DMS153 treated with DMSO at 0.1 percent for 48 hours (cell line): ENCODE data around the gene HERC3.
A peak's percentile ranks its signal among the peaks of the same experiment; 100 is the strongest.
"Not testable (repeated sequence)": the region's sequence is repeated elsewhere in the genome, so short reads cannot be mapped to it uniquely, and the experiment has no call there.

Experiments used
- DNase-seq: peaks from one replicate; lab custom pipeline; 2025; ENCODE audit not compliant: unreplicated experiment; lab: John Stamatoyannopoulos, UW

Gene HERC3

DNA sequence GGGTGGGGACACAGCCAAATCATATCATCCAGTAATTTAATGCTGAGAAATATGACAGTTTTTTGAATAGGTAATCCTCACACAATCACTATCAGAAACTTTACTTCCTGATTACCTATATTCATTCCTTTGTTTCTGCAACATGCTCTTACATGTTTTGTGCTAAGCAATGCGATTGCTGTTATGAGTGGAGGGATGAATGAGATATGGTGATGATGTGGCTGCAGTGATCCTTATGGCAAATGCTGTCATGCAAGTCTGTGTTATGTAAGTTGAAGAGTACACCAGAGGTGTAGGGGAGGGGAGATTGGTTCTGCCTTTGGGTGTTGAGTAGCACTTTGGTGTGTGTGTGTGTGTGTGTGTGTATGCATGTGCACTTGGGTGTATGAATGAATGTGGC lies 14.6 kb downstream of the HERC3 start:
- DNase-seq, result no peak

- DNase-seq, result no peak
Measured at GRCh38 chr4:88609387-88609786, 17.1 kb downstream of the HERC3 start.

DNA sequence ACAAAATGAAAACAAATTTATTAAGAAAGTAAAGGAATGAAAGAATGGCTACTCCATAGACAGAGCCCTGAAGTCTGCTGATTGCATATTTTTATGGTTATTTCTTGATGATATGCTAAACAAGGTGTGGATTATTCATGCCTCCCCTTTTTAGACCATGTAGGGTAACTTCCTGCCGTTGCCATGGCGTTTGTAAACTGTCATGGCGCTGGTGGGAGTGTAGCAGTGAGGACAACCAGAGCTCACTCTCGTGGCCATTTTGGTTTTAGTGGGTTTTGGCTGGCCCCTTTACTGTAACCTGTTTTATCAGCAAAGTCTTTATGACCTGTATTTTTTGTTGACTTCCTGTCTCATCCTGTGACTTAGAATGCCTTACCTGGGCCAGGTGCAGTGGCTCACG lies 17.5 kb downstream of the HERC3 start:
- DNase-seq, result not testable (repeated sequence)

DNA sequence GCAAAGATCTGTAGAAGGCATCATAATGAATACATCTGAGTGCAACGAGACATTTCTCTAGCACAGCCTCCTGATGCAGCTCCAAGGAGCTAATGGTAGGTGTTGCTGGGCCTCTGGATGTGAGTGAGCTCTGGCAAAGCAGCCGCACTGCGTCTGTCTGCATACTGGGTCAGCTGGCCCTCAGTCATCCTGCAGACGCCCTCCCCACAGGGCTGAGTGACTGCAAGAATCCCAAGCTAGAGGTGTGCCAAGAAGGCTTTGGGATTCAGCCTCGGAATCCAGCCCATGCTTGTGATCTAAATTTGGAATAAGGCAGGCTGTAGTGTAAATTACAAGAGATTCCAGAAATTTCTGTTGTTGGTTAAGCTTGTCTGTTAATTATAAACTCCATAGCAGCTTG lies 18.5 kb downstream of the HERC3 start:
- no peak for DNase-seq

GRCh38 chr4:88613417-88613875 lies 21.2 kb downstream of the HERC3 start:
- DNase-seq, result peak; percentile 92

DNA sequence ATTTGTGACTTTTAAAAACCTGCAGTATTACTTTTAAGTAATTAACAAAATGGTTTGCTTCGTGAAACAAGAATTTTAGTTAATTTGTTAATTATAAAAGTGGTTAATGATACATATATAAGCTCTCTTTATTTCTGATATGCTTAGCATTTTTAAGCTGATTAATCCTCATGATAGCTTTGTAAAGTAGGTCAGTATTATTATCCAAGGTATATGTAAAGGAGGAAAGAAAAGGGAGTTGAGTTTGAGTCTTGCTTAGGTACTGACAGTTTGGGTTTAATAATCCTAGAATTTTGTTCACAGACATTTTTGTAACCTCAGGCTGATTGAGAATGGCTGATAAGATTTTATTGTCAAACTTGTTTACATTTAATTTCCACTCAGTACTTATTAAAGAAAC lies 21.8 kb downstream of the HERC3 start:
- no peak for DNase-seq

GRCh38 chr4:88616275-88617150 lies 24.2 kb downstream of the HERC3 start:
- no peak for DNase-seq

- no peak for DNase-seq
Measured at GRCh38 chr4:88618782-88619485, 26.7 kb downstream of the HERC3 start.

- no peak for DNase-seq
Measured at GRCh38 chr4:88619971-88620370, 27.7 kb downstream of the HERC3 start.

- no peak for DNase-seq
Measured at GRCh38 chr4:88621763-88622327, 29.6 kb downstream of the HERC3 start.

DNA sequence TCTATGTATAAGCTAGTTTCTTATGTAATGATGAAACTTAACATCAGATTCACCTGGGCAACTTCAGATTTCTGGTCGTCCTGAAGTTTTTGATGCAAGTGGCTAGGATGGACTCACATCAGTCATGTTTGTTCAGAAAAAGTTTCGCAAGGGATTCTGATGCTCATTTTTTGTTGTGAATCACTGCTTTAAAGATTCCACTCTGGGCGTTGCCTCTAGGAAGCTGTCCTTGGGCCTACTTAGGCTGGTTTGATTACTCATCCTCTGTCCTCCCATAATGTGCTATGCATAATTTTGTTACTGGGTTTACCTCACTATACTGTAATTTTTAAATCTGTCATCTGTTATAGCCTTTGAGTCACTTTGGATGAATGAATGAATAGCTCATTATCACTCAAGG lies 30.8 kb downstream of the HERC3 start:
- DNase-seq, result no peak

- DNase-seq, result no peak
Measured at GRCh38 chr4:88628746-88629145, 36.5 kb downstream of the HERC3 start.

DNA sequence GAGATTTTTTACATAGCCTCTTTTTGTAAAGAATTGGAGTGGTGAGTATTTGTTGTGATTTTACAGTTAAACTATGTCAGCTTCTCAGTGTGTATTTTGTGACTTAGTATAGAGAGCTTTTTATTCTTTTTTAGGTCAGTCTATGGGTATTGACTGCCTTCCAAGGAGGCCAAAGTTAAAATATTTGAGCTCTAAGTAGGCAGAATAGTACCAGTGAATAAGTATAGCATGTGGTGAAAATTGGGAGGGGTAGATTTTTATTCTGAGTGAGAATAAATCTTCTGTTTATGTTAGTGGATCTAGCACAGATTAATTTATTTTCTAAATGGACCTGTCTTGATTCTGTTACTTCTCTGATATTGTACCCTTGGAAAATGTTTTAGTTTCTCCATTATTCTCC lies 37.5 kb downstream of the HERC3 start:
- DNase-seq, result no peak

- DNase-seq, result no peak
Measured at GRCh38 chr4:88630756-88631155, 38.5 kb downstream of the HERC3 start.

GRCh38 chr4:88643932-88644331 lies 51.7 kb downstream of the HERC3 start:
- DNase-seq, result no peak

GRCh38 chr4:88645994-88646393 lies 53.7 kb downstream of the HERC3 start:
- no peak for DNase-seq

GRCh38 chr4:88646528-88647280 lies 54.4 kb downstream of the HERC3 start:
- DNase-seq, result no peak

DNA sequence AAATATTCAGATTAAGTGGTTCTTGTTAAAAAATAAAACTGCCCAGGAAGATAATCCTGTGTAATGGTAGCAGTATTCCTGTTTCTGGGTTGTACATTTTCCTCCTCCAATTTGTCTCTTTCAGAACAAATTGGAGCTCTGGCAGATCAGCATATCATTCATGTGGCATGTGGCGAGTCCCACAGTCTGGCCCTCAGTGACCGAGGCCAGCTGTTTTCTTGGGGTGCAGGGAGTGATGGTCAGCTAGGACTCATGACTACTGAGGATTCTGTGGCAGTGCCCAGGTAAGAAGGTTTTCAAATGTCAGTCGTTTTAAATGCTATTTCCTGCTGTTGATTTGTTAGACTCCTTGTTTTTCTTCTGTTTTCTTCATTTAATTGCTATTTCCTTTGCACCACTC lies 57.4 kb downstream of the HERC3 start:
- DNase-seq, result no peak

- no peak for DNase-seq
Measured at GRCh38 chr4:88653371-88653946, 61.2 kb downstream of the HERC3 start.

- DNase-seq, result no peak
Measured at GRCh38 chr4:88655226-88655625, 62.9 kb downstream of the HERC3 start.
